Measurements from ENCODE around the gene LRP1B. TPM values are rescaled to one million over a fixed set of nuclear protein-coding genes. Genes with fewer than 3 reads are reported as not detected.

Gene LRP1B
- total and polyA plus RNA-seq, 2 donors from 2014 or later: 0.69 to 1.2 TPM

GRCh38 chr2:140200764-140201163, 1930.1 kb downstream of the LRP1B start:
- FAIRE-seq: no peak
- TF ChIP-seq, protein P1, sequence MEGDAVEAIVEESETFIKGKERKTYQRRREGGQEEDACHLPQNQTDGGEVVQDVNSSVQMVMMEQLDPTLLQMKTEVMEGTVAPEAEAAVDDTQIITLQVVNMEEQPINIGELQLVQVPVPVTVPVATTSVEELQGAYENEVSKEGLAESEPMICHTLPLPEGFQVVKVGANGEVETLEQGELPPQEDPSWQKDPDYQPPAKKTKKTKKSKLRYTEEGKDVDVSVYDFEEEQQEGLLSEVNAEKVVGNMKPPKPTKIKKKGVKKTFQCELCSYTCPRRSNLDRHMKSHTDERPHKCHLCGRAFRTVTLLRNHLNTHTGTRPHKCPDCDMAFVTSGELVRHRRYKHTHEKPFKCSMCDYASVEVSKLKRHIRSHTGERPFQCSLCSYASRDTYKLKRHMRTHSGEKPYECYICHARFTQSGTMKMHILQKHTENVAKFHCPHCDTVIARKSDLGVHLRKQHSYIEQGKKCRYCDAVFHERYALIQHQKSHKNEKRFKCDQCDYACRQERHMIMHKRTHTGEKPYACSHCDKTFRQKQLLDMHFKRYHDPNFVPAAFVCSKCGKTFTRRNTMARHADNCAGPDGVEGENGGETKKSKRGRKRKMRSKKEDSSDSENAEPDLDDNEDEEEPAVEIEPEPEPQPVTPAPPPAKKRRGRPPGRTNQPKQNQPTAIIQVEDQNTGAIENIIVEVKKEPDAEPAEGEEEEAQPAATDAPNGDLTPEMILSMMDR (IDR thresholded peaks at IDR 0.05; ENCODE audit: borderline replicate concordance, extremely low read depth, insufficient read depth): no peak

DNA sequence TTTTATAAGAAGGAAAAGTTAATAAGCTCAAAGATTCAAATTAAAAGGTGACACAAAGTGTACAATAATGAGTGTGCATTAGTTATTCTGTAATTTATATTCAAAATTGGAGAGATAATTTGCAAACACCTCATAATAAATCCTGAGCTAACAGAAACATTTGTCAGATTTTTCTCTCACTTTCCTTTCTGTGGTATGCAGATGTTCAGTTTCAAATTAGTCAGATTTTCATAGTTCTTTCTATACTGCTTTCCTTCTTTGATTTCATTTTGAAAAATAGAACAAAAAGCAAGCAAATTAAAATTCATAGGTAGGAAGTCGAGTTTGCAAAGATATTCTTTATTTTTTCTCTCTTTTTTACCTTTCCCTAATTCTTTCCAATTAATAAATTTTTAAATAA, 1930.5 kb downstream of the LRP1B start:
- no peak overlapping the region for H3K9ac ChIP-seq (ENCODE audit: low read length in 3 of 3)
- DNase-seq (no peak), FAIRE-seq (no peak)
- H3K4me1 ChIP-seq (ENCODE audit: control insufficient read depth in 2 of 3, insufficient read depth in 2 of 3, low read depth in 1 of 3, low read length in 3 of 3): no peaks in the 10 kb centered on the region
- H3K27me3 ChIP-seq (ENCODE audit: control insufficient read depth, insufficient read depth, low read length): no peaks in the 10 kb centered on the region
- TF ChIP-seq, protein P1 (IDR thresholded peaks at IDR 0.05; ENCODE audit: borderline replicate concordance, extremely low read depth, insufficient read depth): no peak
- intact Hi-C loops (cut with DNase I): no loop called here
- H3K36me3 ChIP-seq (ENCODE audit: control insufficient read depth in 2 of 3, insufficient read depth in 3 of 3, low read length in 3 of 3): no peaks in the 10 kb centered on the region
- no peaks in the 10 kb centered on the region for H3K9me3 ChIP-seq (ENCODE audit: control insufficient read depth in 2 of 3, insufficient read depth in 1 of 3, low read length in 3 of 3)
- H3K27ac ChIP-seq (ENCODE audit: low read depth in 2 of 2, low read length in 2 of 2): no peak overlapping the region
- no peak overlapping the region for H3K4me3 ChIP-seq (ENCODE audit: low read length in 3 of 3)

More at GRCh38 chr2:140200764-140201163, 1930.1 kb downstream of the LRP1B start:
- no peaks in the 10 kb centered on the region for H3K4me1 ChIP-seq (ENCODE audit: control insufficient read depth in 2 of 3, insufficient read depth in 2 of 3, low read depth in 1 of 3, low read length in 3 of 3)
- H3K4me3 ChIP-seq (ENCODE audit: low read length in 3 of 3): no peak overlapping the region
- H3K27ac ChIP-seq (ENCODE audit: low read depth in 2 of 2, low read length in 2 of 2): no peak overlapping the region
- no peaks in the 10 kb centered on the region for H3K36me3 ChIP-seq (ENCODE audit: control insufficient read depth in 2 of 3, insufficient read depth in 3 of 3, low read length in 3 of 3)
- H3K27me3 ChIP-seq (ENCODE audit: control insufficient read depth, insufficient read depth, low read length): no peaks in the 10 kb centered on the region
- H3K9ac ChIP-seq (ENCODE audit: low read length in 3 of 3): no peak overlapping the region
- no peaks in the 10 kb centered on the region for H3K9me3 ChIP-seq (ENCODE audit: control insufficient read depth in 2 of 3, insufficient read depth in 1 of 3, low read length in 3 of 3)
- DNase-seq: no peak
- intact Hi-C loops (cut with DNase I): no loop called here

DNA sequence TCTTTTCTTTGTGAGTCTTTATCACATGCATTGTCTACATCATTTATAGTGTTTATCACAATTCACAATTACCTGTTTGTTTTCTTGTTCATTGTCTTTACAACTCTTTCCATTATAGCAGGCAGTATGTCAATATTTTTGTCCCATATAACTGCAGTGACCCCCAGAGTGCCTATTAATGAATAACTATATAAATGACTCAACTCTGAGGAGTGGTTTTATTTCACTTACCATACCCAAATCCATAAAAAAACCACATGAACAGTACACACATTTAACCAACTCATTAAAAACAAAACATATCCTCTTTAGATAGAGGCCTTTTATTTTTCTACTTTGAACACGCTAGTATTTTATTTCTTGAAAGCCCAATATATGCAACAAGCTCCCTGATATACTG, 1931.5 kb downstream of the LRP1B start:
- intact Hi-C loops (cut with DNase I): no loop called here
- H3K9me3 ChIP-seq (ENCODE audit: control insufficient read depth in 2 of 3, insufficient read depth in 1 of 3, low read length in 3 of 3): no peaks in the 10 kb centered on the region
- TF ChIP-seq, protein P1 (IDR thresholded peaks at IDR 0.05; ENCODE audit: borderline replicate concordance, extremely low read depth, insufficient read depth): no peak
- H3K27ac ChIP-seq (ENCODE audit: low read depth in 2 of 2, low read length in 2 of 2): no peak overlapping the region
- no peak overlapping the region for H3K9ac ChIP-seq (ENCODE audit: low read length in 3 of 3)
- DNase-seq (no peak), FAIRE-seq (no peak)
- H3K36me3 ChIP-seq (ENCODE audit: control insufficient read depth in 2 of 3, insufficient read depth in 3 of 3, low read length in 3 of 3): no peaks in the 10 kb centered on the region
- no peaks in the 10 kb centered on the region for H3K27me3 ChIP-seq (ENCODE audit: control insufficient read depth, insufficient read depth, low read length)
- H3K4me3 ChIP-seq (ENCODE audit: low read length in 3 of 3): no peak overlapping the region
- no peaks in the 10 kb centered on the region for H3K4me1 ChIP-seq (ENCODE audit: control insufficient read depth in 2 of 3, insufficient read depth in 2 of 3, low read depth in 1 of 3, low read length in 3 of 3)

- DNase-seq: no peak
- H3K27ac ChIP-seq (ENCODE audit: low read depth in 2 of 2, low read length in 2 of 2): no peak overlapping the region
- no peak overlapping the region for H3K4me3 ChIP-seq (ENCODE audit: low read length in 3 of 3)
- H3K9me3 ChIP-seq (ENCODE audit: control insufficient read depth in 2 of 3, insufficient read depth in 1 of 3, low read length in 3 of 3): no peaks in the 10 kb centered on the region
- TF ChIP-seq, protein P1 (IDR thresholded peaks at IDR 0.05; ENCODE audit: borderline replicate concordance, extremely low read depth, insufficient read depth): no peak
- intact Hi-C loops (cut with DNase I): no loop called here
- FAIRE-seq: no peak
- H3K4me1 ChIP-seq (ENCODE audit: control insufficient read depth in 2 of 3, insufficient read depth in 2 of 3, low read depth in 1 of 3, low read length in 3 of 3): no peaks in the 10 kb centered on the region
- H3K9ac ChIP-seq (ENCODE audit: low read length in 3 of 3): no peak overlapping the region
- no peaks in the 10 kb centered on the region for H3K36me3 ChIP-seq (ENCODE audit: control insufficient read depth in 2 of 3, insufficient read depth in 3 of 3, low read length in 3 of 3)
- H3K27me3 ChIP-seq (ENCODE audit: control insufficient read depth, insufficient read depth, low read length): no peaks in the 10 kb centered on the region
Observed at GRCh38 chr2:140187086-140187485, 1943.7 kb downstream of the LRP1B start.
